Gastroesophageal sphincter (tissue), 4 donors: ENCODE measurements around the gene CAMK2N1. TPM values are rescaled to one million over a fixed set of nuclear protein-coding genes. Genes with fewer than 3 reads are reported as not detected.

ENCODE experiments used
- ATAC-seq: fragments of 150-250 bp; one replicate; pipeline ENCODE4 v1.9.1; 2016; ENCODE audit warnings: mild to moderate bottlenecking, moderate library complexity
- H3K27ac ChIP-seq, 4 donors: fragments of 200-600 bp; sonication (generic) in 3 of 4; 1 replicate in 3 of 4; 2 replicates in 1 of 4; pipeline ENCODE4 v1.5.1; 2016 to 2019
- H3K27me3 ChIP-seq: fragments of 200-600 bp; sonication (generic); one replicate; pipeline ENCODE4 v1.5.1; 2019
- H3K36me3 ChIP-seq, 2 donors: fragments of 200-600 bp; sonication (generic); one replicate each; pipeline ENCODE4 v1.5.1; 2019; ENCODE audit warnings: control low read depth in 1 of 2
- H3K4me1 ChIP-seq, 3 donors: fragments of 200-600 bp; sonication (generic); 1 replicate in 2 of 3; 2 replicates in 1 of 3; pipeline ENCODE4 v1.5.1; 2016 to 2019; ENCODE audit warnings: control low read depth in 2 of 3
- H3K4me3 ChIP-seq, 2 donors: fragments of 200-600 bp; sonication (generic); one replicate each; pipeline ENCODE4 v1.5.1; 2019; ENCODE audit warnings: mild to moderate bottlenecking in 1 of 2, moderate library complexity in 1 of 2
- H3K9me3 ChIP-seq, 3 donors: fragments of 200-600 bp; sonication (generic); one replicate each; pipeline ENCODE4 v1.5.1; 2017 to 2019; ENCODE audit warnings: control low read depth in 2 of 3
- EP300 ChIP-seq: sonication (generic); formaldehyde crosslinking; IDR thresholded peaks from one replicate; pipeline ENCODE4 v1.6.1; 2017; ENCODE audit warnings: antibody characterized with exemption, mild to moderate bottlenecking
- POLR2A ChIP-seq, 2 donors: fragments of 450-650 bp; IDR thresholded peaks; one replicate each; pipeline ENCODE4 v1.6.1; 2017; ENCODE audit warnings: antibody characterized with exemption in 2 of 2, mild to moderate bottlenecking in 2 of 2, moderate library complexity in 1 of 2
- POLR2AphosphoS5 ChIP-seq: sonication (generic); formaldehyde crosslinking; IDR thresholded peaks from one replicate; pipeline ENCODE4 v1.6.1; 2017; ENCODE audit warnings: antibody characterized with exemption
- WGBS, 2 donors: methylation state at CpG; one replicate each; pipeline ENCODE4 v1.1.5; 2018; ENCODE audit warnings: low coverage in 1 of 2; 5-methylcytosine and 5-hydroxymethylcytosine counted together
- total RNA-seq, 4 donors: library from RNA; depleted of rRNA; stranded (reverse); fragments of >200 nt; gene quantifications; one replicate each; pipeline ENCODE4 v1.1.0, GENCODE V29; 2016
- TF ChIP-seq, protein P1 (sequence below), 4 experiments: fragments of 200-600 bp in 2 of 4; fragments of 450-650 bp in 2 of 4; sonication (generic) in 1 of 4; IDR thresholded peaks; one replicate each; pipeline ENCODE4 v1.5.1; 2017 to 2019; ENCODE audit warnings: antibody characterized with exemption in 4 of 4, mild to moderate bottlenecking in 2 of 4, moderate library complexity in 2 of 4

Gene CAMK2N1
- total RNA-seq, 4 donors from 2014 or later, result 18.2 to 29.6 (median 26.2) TPM

DNA sequence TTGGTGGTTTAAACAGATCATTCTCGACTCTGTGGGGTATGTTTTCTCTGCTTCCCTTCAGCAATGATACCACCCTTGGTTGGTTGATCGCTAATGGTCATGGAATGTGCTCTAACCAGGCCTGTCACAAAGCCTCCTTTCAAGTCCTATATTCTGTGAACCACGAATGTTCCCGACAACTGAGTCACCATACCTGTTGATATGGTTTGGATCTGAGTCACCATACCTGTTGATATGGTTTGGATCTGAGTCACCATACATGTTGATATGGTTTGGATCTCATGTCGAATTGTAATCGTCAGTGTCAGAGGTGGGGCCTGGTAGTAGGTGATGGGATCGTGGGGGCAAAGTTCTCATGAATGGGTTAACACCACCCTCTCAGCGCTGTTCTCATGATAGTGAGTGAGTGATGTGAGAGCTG is 10.2 kb upstream of the CAMK2N1 start:
- TF ChIP-seq, protein P1, sequence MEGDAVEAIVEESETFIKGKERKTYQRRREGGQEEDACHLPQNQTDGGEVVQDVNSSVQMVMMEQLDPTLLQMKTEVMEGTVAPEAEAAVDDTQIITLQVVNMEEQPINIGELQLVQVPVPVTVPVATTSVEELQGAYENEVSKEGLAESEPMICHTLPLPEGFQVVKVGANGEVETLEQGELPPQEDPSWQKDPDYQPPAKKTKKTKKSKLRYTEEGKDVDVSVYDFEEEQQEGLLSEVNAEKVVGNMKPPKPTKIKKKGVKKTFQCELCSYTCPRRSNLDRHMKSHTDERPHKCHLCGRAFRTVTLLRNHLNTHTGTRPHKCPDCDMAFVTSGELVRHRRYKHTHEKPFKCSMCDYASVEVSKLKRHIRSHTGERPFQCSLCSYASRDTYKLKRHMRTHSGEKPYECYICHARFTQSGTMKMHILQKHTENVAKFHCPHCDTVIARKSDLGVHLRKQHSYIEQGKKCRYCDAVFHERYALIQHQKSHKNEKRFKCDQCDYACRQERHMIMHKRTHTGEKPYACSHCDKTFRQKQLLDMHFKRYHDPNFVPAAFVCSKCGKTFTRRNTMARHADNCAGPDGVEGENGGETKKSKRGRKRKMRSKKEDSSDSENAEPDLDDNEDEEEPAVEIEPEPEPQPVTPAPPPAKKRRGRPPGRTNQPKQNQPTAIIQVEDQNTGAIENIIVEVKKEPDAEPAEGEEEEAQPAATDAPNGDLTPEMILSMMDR (IDR thresholded peaks at IDR 0.05), result no peak
- TF ChIP-seq EP300 (no peak), POLR2A (IDR thresholded peaks at IDR 0.05) (no peak)
- H3K4me1 ChIP-seq, result peaks cover 0 to 24% (median 8%) of the 10 kb centered on the region in 3 donors
- WGBS, 2 donors, result 77 to 87% methylated on average over 6 to 7 of the region's 8 CpGs

DNA sequence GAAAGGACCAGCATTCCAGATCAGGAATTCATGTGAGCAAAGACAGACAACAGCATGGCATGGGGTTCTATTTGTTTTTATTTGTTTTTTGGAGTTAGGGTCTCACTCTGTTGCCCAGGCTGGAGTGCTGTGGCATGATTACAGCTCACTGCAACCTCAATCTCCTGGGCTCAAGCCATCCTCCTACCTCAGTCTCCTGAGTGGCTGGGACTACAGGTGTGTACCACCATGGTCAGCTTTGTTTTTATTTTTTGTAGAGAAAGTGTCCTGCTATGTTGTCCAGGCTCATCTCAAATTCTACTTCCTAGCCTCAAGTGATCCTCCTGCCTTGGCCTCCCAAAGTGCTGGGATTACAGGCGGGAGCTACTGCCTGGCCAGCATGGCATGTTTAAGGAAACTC is 9.7 kb upstream of the CAMK2N1 start:
- H3K9me3 ChIP-seq, result no peaks in the 10 kb centered on the region
- peaks cover 0 to 24% (median 8%) of the 10 kb centered on the region in 3 donors for H3K4me1 ChIP-seq
- no peaks in the 10 kb centered on the region for H3K27me3 ChIP-seq
- peaks cover 0 to 43% of the 10 kb centered on the region in 2 donors for H3K36me3 ChIP-seq
- no peak for TF ChIP-seq POLR2AphosphoS5
- no peak for ATAC-seq
- WGBS, 2 donors, result 83% methylated on average over 1 of the region's 1 CpG; no CpG with 5 or more reads in 1 of the 2 donors
- H3K4me3 ChIP-seq, result no peak overlapping the region
- no peak overlapping the region for H3K27ac ChIP-seq

More for the DNA sequence above, 10.2 kb upstream of the CAMK2N1 start:
- Histone ChIP-seq H3K36me3 (peaks cover 0 to 49% of the 10 kb centered on the region in 2 donors), H3K27me3 (no peaks in the 10 kb centered on the region), H3K27ac (no peak overlapping the region), H3K4me3 (no peak overlapping the region), H3K9me3 (no peaks in the 10 kb centered on the region)
- ATAC-seq, result no peak

DNA sequence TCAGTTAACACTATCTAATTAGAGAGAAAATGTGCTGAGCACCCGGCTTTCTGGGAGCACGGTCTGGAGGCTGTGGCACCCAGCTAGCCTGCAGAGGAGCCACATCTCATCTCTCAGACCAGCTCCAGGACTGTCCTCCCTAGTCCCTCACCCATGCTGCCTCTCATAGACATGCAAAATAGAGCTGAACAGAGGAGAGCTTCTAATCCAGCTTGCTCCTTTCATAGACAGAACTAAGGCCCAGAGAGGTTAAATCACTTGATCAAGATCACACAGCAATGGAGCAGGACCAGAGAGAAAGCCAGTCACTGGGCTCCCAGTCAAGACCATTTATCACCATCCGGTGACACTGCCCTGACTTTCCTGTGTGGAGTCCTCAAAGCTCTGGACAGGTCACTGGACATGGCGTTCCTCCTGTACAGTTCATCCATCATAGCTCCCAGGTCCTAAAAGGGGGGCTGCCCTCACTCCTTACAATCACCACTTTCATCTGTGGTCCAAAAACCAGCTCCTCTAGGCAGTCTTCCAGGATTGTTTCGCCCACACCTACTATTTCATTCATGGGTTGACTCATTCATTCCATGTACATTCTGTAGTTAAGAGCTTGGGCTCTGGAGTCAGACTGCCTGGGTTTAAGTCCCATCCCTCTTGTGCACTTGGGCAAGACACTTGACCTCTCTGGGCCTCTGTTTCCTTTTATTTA is 8.8 kb upstream of the CAMK2N1 start:
- Histone ChIP-seq H3K4me3 (no peak overlapping the region), H3K9me3 (no peaks in the 10 kb centered on the region), H3K27me3 (no peaks in the 10 kb centered on the region), H3K4me1 (peaks cover 0 to 24% (median 8%) of the 10 kb centered on the region in 3 donors), H3K36me3 (peaks cover 0 to 34% of the 10 kb centered on the region in 2 donors), H3K27ac (no peak overlapping the region)
- TF ChIP-seq, protein P1 (IDR thresholded peaks at IDR 0.05), result no peak
- TF ChIP-seq EP300 (no peak), POLR2A (IDR thresholded peaks at IDR 0.05) (no peak), POLR2AphosphoS5 (no peak)
- ATAC-seq, result no peak
- 44 to 53% methylated on average over 5 of the region's 5 CpGs for WGBS, 2 donors

DNA sequence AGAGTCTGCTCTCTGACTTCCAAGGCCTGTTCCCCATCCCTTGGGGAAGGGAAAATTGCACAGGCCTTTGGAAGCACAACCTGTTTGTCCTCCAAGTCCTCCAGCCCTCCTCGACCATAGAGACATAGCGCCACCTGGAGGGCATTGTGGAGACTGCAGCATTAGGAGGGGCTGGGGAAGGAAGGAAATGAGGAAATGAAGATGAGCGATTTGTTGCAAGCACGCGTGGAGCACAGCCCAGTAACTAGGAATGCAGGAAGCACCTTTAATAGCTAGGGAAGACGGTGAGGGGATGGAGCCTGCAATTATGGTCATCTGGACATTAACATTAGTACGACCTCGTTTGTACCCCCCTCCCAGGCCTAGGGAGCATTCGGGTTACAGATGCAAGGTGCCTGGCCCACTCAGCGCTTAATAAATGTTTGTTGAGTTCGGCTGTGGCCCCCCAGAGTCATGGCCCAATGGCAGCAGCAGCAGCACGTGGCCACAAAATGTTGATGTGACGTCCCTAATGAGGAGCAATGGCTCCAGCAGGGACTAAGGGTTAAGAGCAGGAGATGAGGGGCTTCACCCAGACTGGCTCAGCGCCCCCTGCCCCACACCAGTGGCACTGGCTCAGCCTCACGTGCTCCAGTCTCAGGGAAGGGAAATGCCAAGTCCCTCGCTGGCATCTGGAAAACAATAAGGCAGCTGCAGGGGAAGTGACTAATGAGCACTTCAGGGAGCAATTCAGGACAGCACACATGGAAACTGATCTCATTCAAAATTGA is 8.0 kb upstream of the CAMK2N1 start:
- Histone ChIP-seq H3K36me3 (peaks cover 0 to 27% of the 10 kb centered on the region in 2 donors), H3K9me3 (no peaks in the 10 kb centered on the region), H3K27me3 (no peaks in the 10 kb centered on the region), H3K27ac (peak overlapping the region in 2 of 4 donors; percentile 14 to 54), H3K4me1 (peaks cover 0 to 24% (median 8%) of the 10 kb centered on the region in 3 donors), H3K4me3 (no peak overlapping the region)
- WGBS, 2 donors, result 1 to 4% methylated on average over 8 to 12 of the region's 16 CpGs
- TF ChIP-seq, protein P1 (IDR thresholded peaks at IDR 0.05), result peak in 3 of 4 experiments; percentile 96 to 99 (median 99)
- TF ChIP-seq EP300, result no peak
- TF ChIP-seq POLR2AphosphoS5, result peak; percentile 24
- peak; percentile 91 for ATAC-seq

DNA sequence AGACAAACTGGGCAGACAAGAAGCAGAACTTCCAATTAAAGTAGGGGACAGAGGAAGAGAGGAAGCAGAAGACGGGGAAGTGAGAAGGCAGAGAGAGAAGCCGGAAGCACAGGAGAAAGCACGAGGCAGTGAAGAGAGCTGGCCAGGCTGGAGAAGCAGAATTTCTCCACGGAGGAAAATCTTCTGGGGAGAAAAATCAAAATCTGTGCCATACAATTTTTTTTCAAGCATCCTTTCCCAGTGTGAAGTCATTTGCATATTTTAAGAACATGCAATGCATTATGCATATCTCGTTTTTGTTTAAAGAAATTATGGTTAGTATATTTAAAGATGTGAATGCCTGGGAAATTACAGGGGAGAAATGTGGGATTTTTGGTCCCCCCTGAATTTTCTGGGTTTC is 7.3 kb upstream of the CAMK2N1 start:
- Histone ChIP-seq H3K4me1 (peaks cover 0 to 24% (median 8%) of the 10 kb centered on the region in 3 donors), H3K27me3 (no peaks in the 10 kb centered on the region), H3K27ac (peak overlapping the region in 2 of 4 donors; percentile 43 to 47), H3K9me3 (no peaks in the 10 kb centered on the region), H3K4me3 (no peak overlapping the region), H3K36me3 (peaks cover 0 to 20% of the 10 kb centered on the region in 2 donors)
- ATAC-seq, result no peak
- TF ChIP-seq EP300 (no peak), POLR2A (IDR thresholded peaks at IDR 0.05) (no peak), POLR2AphosphoS5 (no peak)
- TF ChIP-seq, protein P1 (IDR thresholded peaks at IDR 0.05), result no peak
- WGBS, 2 donors, result 34 to 39% methylated on average over 5 of the region's 5 CpGs
